Breast epithelium (tissue), 3 donors: ENCODE measurements around the gene NOA1.

Source experiments
- CTCF ChIP-seq, 3 donors: fragments of 450-650 bp; IDR thresholded peaks; one replicate each; pipeline ENCODE4 v1.5.1; 2016 to 2017; ENCODE audit warnings: antibody characterized with exemption in 3 of 3, mild to moderate bottlenecking in 3 of 3, moderate library complexity in 3 of 3
- POLR2AphosphoS5 ChIP-seq, 3 donors: sonication (generic); formaldehyde crosslinking; IDR thresholded peaks; one replicate each; pipeline ENCODE4 v1.6.1; 2017; ENCODE audit warnings: antibody characterized with exemption in 3 of 3

GRCh38 chr4:56973336-56973735, 4.1 kb downstream of the NOA1 start:
- TF ChIP-seq POLR2AphosphoS5 (IDR thresholded peaks at IDR 0.05) (no peak), CTCF (IDR thresholded peaks at IDR 0.05) (no peak)
